CD4-positive, alpha-beta T cell treated with Interferon gamma for 1 hour (primary cell): ENCODE results near the gene RFC2.
"Not testable (repeated sequence)": the region's sequence is repeated elsewhere in the genome, so short reads cannot be mapped to it uniquely, and the experiment has no call there.

Experiments used
- DNase-seq: peaks from one replicate; pipeline ENCODE4 v3.0.0-alpha.2; 2020

RFC2 gene

GRCh38 chr7:74215921-74216320 lies 38.3 kb downstream of the RFC2 start:
- DNase-seq, result no peak

- no peak for DNase-seq
Observed at GRCh38 chr7:74214816-74215630, 39.2 kb downstream of the RFC2 start.

- DNase-seq, result no peak
Observed at GRCh38 chr7:74212661-74213060, 41.5 kb downstream of the RFC2 start.

- not testable (repeated sequence) for DNase-seq
Observed at GRCh38 chr7:74208241-74208640, 46.0 kb downstream of the RFC2 start.

- no peak for DNase-seq
Observed at GRCh38 chr7:74207586-74207985, 46.6 kb downstream of the RFC2 start.

GRCh38 chr7:74206589-74207120 lies 47.5 kb downstream of the RFC2 start:
- peak; percentile 73 for DNase-seq

- DNase-seq, result not testable (repeated sequence)
Observed at GRCh38 chr7:74206052-74206451, 48.1 kb downstream of the RFC2 start.

GRCh38 chr7:74203956-74204618 lies 50.1 kb downstream of the RFC2 start:
- no peak for DNase-seq

- DNase-seq, result peak; percentile 36
Observed at GRCh38 chr7:74202841-74203556, 51.2 kb downstream of the RFC2 start.

GRCh38 chr7:74199551-74200355 lies 54.4 kb downstream of the RFC2 start:
- no peak for DNase-seq

- DNase-seq, result no peak
Observed at GRCh38 chr7:74197449-74198124, 56.6 kb downstream of the RFC2 start.

GRCh38 chr7:74195968-74196654 lies 58.1 kb downstream of the RFC2 start:
- not testable (repeated sequence) for DNase-seq

GRCh38 chr7:74195139-74195860 lies 58.9 kb downstream of the RFC2 start:
- DNase-seq, result not testable (repeated sequence)

GRCh38 chr7:74194686-74195085 lies 59.5 kb downstream of the RFC2 start:
- no peak for DNase-seq

- no peak for DNase-seq
Observed at GRCh38 chr7:74193913-74194312, 60.3 kb downstream of the RFC2 start.

GRCh38 chr7:74193054-74193453 lies 61.1 kb downstream of the RFC2 start:
- no peak for DNase-seq

- DNase-seq, result no peak
Observed at GRCh38 chr7:74191231-74191630, 63.0 kb downstream of the RFC2 start.

- DNase-seq, result no peak
Observed at GRCh38 chr7:74190259-74190658, 63.9 kb downstream of the RFC2 start.

- DNase-seq, result no peak
Observed at GRCh38 chr7:74187915-74188675, 66.1 kb downstream of the RFC2 start.

- DNase-seq, result no peak
Observed at GRCh38 chr7:74185636-74186035, 68.6 kb downstream of the RFC2 start.
